Measurements from ENCODE around the gene CPVL. TPM values are rescaled to one million over a fixed set of nuclear protein-coding genes. Genes with fewer than 3 reads are reported as not detected.

The CPVL gene
- total RNA-seq, 1 donor from 2014 or later = 30.2 TPM

DNA sequence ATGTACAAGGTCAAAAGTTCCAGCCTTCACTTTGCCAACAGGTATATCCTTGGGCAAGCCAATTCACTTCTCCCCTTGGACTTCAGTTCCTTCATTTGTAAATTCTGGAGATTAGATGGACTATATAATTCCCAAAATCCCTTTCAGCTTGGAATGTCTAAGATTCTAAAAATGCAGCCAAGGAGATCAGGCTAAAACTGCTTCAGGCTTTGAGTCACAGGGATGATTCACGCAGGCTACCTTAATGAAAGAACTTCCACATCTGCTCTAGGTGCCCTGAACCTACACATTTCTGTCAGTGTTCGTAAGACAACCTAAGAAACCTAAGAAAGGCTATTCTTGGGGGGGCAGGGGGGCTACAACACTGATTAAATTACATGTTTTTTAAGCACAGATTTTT, 7.1 kb downstream of the CPVL start:
- Mint-ChIP-seq H3K4me1 (ENCODE audit: unreplicated experiment) (no peaks in the 10 kb centered on the region), H3K27ac (no peak overlapping the region), H3K36me3 (no peaks in the 10 kb centered on the region), H3K9me3 (peaks cover 5% of the 10 kb centered on the region), H3K4me3 (no peak overlapping the region), H3K27me3 (peaks cover 12% of the 10 kb centered on the region)
- no peak for DNase-seq (ENCODE audit: extremely low spot score, unreplicated experiment)
- no peak for TF ChIP-seq CTCF (conservative IDR thresholded peaks at IDR 0.05)

- H3K27ac Mint-ChIP-seq = no peak overlapping the region
- H3K4me1 Mint-ChIP-seq (ENCODE audit: unreplicated experiment) = no peaks in the 10 kb centered on the region
- DNase-seq (ENCODE audit: extremely low spot score, unreplicated experiment) = no peak
- H3K27me3 Mint-ChIP-seq = peaks cover 6% of the 10 kb centered on the region
- no peak overlapping the region for H3K4me3 Mint-ChIP-seq
- no peaks in the 10 kb centered on the region for H3K36me3 Mint-ChIP-seq
- H3K9me3 Mint-ChIP-seq = peaks cover 5% of the 10 kb centered on the region
- TF ChIP-seq CTCF (conservative IDR thresholded peaks at IDR 0.05) = no peak
Measured at GRCh38 chr7:29138588-29138987, 7.7 kb downstream of the CPVL start.

DNA sequence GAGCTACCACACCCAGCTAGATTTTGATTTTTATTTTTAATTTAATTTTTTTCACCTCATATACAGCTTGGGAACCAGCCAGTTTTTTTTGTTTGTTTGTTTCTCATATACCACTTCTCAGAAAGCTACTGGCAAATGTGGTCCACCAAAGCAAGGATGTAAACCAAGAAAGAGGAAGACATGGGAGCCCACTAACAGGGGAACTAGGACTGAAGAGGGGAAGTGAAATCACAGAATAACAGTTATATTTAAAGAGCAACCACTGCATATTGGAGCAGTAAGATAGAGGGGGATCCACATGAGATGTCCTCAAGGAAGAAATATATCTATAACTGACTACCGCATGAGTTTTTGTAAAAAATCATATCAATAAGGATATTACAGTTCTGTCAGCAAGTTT, 10.5 kb downstream of the CPVL start:
- no peaks in the 10 kb centered on the region for H3K36me3 Mint-ChIP-seq
- peaks cover 5% of the 10 kb centered on the region for H3K9me3 Mint-ChIP-seq
- no peak for DNase-seq (ENCODE audit: extremely low spot score, unreplicated experiment)
- peaks cover 3% of the 10 kb centered on the region for H3K27me3 Mint-ChIP-seq
- no peak for TF ChIP-seq CTCF (conservative IDR thresholded peaks at IDR 0.05)
- H3K27ac Mint-ChIP-seq = no peak overlapping the region
- H3K4me3 Mint-ChIP-seq = no peak overlapping the region
- no peaks in the 10 kb centered on the region for H3K4me1 Mint-ChIP-seq (ENCODE audit: unreplicated experiment)

GRCh38 chr7:29132980-29133379, 13.4 kb downstream of the CPVL start:
- H3K4me3 Mint-ChIP-seq = no peak overlapping the region
- peaks cover 3% of the 10 kb centered on the region for H3K27me3 Mint-ChIP-seq
- H3K9me3 Mint-ChIP-seq = peaks cover 5% of the 10 kb centered on the region
- no peak for DNase-seq (ENCODE audit: extremely low spot score, unreplicated experiment)
- no peak overlapping the region for H3K27ac Mint-ChIP-seq
- peaks cover 9% of the 10 kb centered on the region for H3K4me1 Mint-ChIP-seq (ENCODE audit: unreplicated experiment)
- no peak for TF ChIP-seq CTCF (conservative IDR thresholded peaks at IDR 0.05)
- peaks cover 4% of the 10 kb centered on the region for H3K36me3 Mint-ChIP-seq

- Mint-ChIP-seq H3K27ac (no peak overlapping the region), H3K27me3 (no peaks in the 10 kb centered on the region), H3K4me3 (no peak overlapping the region)
Measured at GRCh38 chr7:29131678-29132077, 14.7 kb downstream of the CPVL start.

More at GRCh38 chr7:29131678-29132077, 14.7 kb downstream of the CPVL start:
- H3K4me1 Mint-ChIP-seq (ENCODE audit: unreplicated experiment) = peaks cover 15% of the 10 kb centered on the region
- DNase-seq (ENCODE audit: extremely low spot score, unreplicated experiment) = no peak
- TF ChIP-seq CTCF (conservative IDR thresholded peaks at IDR 0.05) = no peak
- peaks cover 5% of the 10 kb centered on the region for H3K9me3 Mint-ChIP-seq
- H3K36me3 Mint-ChIP-seq = peaks cover 4% of the 10 kb centered on the region
